GM21423 (cell line): Measurements from ENCODE around the gene PYCR2.

ENCODE experiments used
- ATAC-seq: cut with Tn5 transposase; IDR thresholded peaks from one replicate; pipeline ENCODE4 v1.9.1; 2021; ENCODE audit warnings: mild to moderate bottlenecking, moderate library complexity; ENCODE audit not compliant: unreplicated experiment

PYCR2 gene

DNA sequence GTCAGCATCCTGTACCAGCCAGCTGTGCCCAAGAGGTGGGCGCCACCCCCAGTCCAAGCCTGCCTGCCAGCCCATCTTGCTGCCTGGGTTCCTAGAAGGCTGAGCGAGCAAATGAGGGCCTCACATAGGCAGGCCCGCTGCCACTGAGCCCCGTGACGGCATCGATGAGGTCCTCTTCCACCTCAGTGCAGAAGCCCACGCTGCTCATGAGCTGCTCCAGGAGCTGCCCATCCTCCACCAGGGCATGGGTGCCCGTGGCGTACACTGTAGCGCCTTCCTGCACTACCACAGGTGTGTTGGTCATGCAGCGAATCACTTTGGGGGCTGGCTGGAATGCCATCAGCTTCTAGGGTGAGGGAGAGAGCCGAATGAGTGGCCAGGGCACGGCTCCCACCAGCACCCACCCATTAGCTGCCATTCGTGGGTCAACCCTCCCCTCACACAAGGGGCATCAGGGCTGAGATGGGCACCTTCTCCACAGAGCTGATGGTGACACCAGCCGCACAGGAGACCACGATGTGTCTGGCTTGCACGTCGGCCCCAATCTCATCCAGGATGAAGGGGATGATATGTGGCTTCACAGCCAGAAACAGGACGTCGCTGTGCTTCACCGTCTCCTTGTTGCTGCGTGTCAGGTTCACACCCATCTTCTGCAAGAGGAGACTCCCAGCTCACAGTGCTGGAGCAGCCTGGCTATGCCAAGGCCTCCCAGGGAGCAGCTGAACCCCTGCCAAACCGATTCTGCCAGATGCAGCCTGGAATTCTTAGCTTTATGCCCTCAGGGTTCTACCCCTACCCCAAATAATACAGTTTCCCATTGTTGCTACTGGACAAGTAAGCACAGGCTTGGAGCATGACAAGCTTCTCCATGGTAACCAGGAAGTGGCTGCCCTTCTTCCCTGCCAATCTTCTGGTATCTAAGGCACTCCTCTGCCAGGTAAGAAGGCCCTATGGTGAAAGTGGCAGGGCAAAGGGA lies 2.0 kb downstream of the PYCR2 start:
- no peak for ATAC-seq

- no peak for ATAC-seq
These were observed 4.1 kb downstream of the PYCR2 start for GRCh38 chr1:225919906-225920305.

- ATAC-seq, result no peak
These were observed 5.8 kb downstream of the PYCR2 start for GRCh38 chr1:225918280-225918679.

DNA sequence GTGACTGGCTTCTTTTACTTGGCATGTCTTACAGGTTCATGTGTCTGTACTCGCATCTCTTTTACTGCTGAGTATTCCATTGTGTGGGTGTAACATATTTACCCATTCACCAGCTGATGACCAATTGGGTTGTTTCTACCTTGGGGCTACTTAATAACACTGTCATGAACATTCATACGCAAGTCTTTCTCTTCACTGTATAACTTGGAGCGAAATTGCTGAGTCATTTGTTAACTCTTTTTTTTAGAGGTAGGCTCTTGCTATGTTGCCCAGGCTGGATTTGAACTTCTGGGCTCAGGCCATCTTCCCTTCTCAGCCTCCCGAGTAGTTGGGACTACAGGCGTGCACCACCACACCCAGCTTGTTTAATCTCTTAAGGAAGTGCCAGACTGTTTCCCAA lies 6.5 kb downstream of the PYCR2 start:
- no peak for ATAC-seq

GRCh38 chr1:225917101-225917500 lies 6.9 kb downstream of the PYCR2 start:
- no peak for ATAC-seq

DNA sequence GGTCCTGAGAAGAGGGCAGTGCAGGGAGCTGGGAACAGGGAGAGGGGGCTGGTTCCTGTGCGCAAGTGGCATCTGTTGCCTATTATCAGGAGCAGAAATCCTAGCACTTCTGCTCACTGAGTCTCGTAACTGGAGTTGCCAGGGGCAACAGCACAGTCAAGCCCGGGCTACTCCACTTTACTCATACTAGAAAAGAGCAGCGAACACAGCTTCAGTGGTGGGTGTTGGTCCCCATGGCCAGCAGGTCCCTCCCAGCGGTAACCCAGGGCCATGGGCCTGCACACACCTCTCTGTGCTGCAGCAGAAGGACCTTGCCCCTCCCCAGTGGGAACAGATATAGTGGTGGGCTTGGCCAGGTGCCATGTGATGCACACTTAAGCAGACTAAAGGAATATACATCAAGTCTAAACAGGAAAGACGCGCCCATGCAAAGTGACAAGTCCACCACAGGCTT lies 8.5 kb downstream of the PYCR2 start:
- ATAC-seq, result no peak

DNA sequence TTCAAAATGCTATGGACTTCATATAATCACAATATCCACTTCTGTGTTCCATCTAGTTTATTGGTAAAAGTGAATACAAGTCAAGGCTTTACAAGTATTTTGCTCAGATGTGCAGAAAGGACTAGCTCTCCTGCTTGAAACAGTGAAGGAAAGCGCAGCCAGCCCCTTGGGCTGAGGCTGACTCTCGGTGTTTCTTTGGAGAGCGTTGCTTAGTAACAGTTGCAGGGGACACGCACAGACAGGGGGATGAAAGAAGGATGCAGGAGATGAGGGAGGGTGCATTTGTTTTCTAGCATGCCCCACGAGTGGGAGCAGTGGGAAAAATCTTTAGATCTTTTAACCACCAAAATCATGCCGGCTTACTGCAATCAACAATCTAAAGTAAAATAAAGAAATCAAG lies 9.1 kb downstream of the PYCR2 start:
- no peak for ATAC-seq

DNA sequence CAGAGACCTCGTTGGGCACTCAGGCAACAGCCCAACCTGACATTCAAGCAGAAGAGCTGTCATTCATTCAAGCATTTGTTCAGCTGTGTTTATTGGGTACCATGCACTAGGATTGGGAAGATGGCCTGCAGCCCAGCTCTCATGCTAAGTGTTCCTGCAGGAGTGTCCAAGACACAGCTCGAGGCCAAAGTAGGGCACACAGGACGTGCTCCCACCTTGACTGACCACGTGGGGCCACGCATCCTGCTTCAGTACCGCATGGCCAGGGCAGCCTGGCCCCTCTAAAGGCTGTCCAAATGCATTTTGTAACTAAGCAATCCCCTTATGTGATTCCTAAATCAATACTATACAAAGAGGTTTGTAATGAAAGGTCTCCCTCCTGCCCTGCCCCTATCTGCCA lies 9.7 kb downstream of the PYCR2 start:
- ATAC-seq, result no peak

DNA sequence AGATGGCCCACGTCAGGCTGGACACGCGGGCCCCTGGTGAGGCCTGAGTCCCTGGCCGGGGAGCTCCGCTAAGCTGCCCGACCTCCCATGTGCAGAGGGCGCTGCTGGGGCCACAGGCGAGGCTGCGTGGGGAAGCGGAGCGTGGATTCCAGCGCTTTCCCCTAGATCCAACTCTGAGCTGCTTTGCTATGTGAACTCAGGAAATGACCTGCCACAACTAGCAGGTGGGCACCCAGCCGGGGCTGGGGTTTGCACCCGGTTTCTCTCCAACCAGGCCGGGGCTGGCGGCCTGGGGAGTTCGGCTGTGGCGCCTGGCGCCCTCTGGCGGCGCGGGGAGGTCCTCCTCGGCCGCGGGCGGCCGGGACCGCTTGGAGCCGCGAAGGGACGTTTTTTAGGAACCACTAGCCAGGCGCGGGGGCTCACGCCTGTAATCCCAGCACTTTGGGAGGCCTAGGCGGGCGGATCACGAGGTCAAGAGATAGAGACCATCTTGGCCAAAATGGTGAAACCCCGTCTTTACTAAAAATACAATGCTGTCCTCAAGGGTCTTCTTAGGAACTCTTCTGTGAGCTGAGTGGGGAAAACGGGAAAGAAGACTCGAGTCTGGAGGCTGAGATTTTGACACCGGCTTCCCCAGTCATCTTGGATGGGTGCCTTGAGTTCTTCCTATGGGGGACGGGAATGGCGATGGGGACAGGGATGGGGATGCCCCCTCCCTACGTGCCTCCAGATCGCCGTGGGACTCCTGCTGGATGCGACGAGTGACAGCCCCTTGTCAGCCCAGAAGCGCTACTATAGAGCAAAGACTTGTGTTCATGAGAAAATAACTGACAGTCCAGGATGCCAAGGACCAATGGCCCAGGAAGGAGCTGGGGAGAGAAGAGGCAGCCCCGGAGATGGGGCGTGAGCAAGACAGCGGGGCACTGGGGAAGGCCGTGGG lies 12.6 kb downstream of the PYCR2 start:
- peak; percentile 71 for ATAC-seq

DNA sequence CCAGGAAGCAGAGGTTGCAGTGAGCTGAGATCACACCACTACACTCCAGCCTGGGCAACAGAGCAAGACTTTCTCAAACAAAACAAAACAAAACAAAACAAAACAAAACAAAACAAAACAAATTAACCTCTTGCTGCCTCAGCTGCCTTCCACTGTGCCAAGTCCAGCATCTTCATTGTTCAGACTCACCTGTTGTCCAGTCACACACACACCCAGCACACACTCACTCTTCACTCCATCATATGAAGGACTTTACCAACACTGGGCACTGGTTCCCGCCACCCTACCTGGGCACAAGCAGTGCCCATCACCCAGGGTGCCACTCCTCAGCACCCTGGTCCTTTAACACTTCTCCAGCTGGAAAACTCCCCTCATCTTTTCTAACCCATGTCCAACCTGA lies 14.6 kb downstream of the PYCR2 start:
- ATAC-seq, result no peak

GRCh38 chr1:225908773-225909172 lies 15.3 kb downstream of the PYCR2 start:
- no peak for ATAC-seq

DNA sequence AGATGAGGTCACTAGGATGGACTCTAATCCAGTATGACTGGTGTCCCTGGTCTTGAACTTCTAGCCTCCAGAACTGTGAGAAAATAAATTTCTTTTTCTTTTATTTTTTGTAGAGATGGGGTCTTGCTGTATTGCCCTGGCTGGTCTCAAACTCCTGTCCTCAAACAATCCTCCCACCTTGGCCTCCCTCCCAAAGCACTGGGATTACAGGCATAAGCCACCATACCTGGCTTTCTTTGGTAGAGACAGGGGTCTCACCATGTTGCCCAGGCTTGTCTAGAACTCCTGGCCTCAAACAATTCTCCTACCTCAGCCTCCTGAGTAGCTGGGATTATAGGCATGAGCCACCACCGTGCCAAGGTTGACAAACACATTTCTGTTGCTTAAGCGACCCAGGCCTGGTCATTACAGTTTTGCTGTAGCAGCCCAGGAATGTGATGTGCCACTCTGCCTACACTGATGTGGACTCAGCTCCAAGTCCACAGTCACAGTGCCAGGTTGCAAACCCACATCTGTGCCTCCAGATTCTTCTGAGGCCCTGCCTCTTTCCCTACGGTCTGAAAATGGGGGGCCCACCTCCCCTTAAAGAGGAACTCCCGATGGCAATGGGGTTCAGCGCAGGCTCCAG lies 15.9 kb downstream of the PYCR2 start:
- ATAC-seq, result no peak

GRCh38 chr1:225907341-225907740 lies 16.7 kb downstream of the PYCR2 start:
- ATAC-seq, result no peak

GRCh38 chr1:225906467-225906866 lies 17.6 kb downstream of the PYCR2 start:
- no peak for ATAC-seq

GRCh38 chr1:225903623-225904022 lies 20.4 kb downstream of the PYCR2 start:
- ATAC-seq, result no peak

- no peak for ATAC-seq
These were observed 24.8 kb downstream of the PYCR2 start for GRCh38 chr1:225899044-225899925.

DNA sequence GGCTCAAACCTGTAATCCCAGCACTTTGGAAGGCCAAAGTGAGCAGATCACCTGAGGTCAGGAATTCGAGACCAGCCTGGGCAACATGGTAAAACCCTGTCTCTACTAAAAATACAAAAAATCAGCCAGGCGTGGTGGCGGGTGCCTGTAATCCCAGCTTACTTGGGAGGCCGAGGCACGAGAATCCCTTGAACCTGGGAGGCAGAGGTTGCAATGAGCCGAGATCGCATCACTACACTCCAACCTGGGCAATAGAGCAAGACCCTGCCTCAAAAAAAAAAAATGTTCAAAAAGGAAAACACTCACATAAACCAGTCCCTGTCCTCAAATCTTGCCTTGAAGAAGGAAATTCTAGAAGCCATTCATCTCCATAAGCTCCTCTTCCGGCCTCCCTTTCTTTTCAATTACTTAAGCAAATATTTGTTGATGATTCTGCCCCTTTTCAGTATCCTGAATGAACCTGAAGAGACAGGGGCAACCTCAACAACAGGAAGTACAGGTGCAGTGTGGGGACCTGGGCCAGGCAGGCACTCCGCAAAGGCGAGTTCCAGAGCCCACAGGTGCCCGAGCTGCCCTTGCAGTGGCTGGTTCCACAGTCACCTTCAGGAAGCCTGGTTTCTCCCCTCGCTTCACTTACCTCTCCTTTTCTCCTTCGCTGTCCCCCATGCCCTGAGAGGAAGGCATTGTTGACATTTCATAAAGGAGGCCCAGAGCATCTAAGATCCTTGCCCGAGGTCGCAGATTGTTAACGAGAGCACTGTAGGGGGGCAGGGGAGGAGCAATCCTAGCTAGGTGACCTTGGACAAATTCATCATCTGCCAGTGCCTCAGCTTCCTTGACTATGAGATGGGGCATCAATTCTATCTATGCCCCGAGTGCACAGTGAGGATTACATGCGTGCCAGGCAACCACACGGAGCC lies 26.2 kb downstream of the PYCR2 start:
- no peak for ATAC-seq

- peak; percentile 100 for ATAC-seq
These were observed 27.0 kb downstream of the PYCR2 start for GRCh38 chr1:225896937-225897549.

DNA sequence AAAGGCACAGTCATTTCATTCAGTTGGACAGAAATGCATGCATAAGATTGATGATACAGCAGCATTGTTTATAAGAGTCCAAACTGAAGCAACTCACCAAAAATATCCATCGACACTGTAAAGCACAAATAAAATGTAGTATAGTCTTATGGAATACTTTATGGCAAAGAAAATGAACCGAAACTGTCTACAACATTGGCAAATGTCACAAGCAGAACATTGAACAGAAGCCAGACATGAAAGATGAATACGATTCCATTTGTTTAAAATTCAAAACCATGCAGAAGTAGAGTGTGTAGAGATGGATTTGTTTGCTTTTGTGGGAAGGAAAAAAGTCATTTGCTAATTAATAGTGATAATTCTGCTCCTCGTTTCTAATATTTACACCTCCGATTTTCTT lies 27.6 kb downstream of the PYCR2 start:
- no peak for ATAC-seq
